ENCODE measurements around the gene DPH3. TPM values are rescaled to one million over a fixed set of nuclear protein-coding genes. Genes with fewer than 3 reads are reported as not detected.

DPH3 gene
- polyA plus RNA-seq, 1 experiment: 11.4 TPM

DNA sequence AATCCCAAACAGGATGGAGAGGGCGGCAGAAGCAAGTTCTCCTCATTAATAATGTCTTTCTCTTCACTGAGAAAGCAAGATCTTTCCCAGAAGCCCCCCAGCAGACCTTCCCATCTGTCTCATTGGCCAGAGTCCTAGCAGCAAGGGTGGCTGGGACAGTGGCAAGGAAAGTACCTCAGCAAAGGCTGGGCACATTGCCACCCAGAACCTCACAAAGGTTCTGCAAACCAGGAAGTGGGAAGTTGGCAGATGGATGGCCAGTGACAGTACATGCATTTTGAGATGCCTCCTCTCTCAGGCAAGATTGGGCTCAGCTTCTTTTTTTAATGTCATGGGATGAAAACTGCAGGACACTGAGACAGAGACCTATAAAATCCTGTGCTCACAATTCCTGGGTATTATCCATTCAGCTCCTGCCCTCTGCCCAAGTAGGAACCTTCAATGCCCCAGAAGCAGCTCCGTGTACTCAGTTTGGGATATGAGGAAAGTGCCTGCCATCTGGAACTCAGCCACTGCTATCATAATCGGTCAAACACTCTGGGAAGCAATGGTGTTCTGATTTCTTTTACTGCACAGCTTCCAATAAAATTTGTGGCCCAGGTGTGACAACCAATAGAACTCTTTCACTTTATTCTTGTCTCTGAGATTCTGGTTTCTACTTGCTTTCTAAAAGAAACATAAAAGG is 25.5 kb downstream of the DPH3 start:
- TF ChIP-seq, protein P1, sequence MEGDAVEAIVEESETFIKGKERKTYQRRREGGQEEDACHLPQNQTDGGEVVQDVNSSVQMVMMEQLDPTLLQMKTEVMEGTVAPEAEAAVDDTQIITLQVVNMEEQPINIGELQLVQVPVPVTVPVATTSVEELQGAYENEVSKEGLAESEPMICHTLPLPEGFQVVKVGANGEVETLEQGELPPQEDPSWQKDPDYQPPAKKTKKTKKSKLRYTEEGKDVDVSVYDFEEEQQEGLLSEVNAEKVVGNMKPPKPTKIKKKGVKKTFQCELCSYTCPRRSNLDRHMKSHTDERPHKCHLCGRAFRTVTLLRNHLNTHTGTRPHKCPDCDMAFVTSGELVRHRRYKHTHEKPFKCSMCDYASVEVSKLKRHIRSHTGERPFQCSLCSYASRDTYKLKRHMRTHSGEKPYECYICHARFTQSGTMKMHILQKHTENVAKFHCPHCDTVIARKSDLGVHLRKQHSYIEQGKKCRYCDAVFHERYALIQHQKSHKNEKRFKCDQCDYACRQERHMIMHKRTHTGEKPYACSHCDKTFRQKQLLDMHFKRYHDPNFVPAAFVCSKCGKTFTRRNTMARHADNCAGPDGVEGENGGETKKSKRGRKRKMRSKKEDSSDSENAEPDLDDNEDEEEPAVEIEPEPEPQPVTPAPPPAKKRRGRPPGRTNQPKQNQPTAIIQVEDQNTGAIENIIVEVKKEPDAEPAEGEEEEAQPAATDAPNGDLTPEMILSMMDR (IDR thresholded peaks at IDR 0.05; ENCODE audit: insufficient read depth, low read depth, low read length): no peak
- no peak for DNase-seq (ENCODE audit: low read depth)
- CTCF ChIA-PET: interaction anchor here (1.3 kb wide), 1 partner anchor 190 kb away, joined by 3 read pairs; no protein-coding TSS in a partner anchor
- H3K27me3 ChIP-seq (ENCODE audit: control insufficient read depth, insufficient read depth, low read length): 0 out of 2 replicates have a peak, but pooled peaks cover 2% of the 10 kb centered on the region
- POLR2A ChIA-PET: no interaction called here
- no peaks in the 10 kb centered on the region for H3K36me3 ChIP-seq (ENCODE audit: control insufficient read depth, insufficient read depth, low read length)
- H3K4me3 ChIP-seq (ENCODE audit: low read depth, low read length): no peak overlapping the region

DNA sequence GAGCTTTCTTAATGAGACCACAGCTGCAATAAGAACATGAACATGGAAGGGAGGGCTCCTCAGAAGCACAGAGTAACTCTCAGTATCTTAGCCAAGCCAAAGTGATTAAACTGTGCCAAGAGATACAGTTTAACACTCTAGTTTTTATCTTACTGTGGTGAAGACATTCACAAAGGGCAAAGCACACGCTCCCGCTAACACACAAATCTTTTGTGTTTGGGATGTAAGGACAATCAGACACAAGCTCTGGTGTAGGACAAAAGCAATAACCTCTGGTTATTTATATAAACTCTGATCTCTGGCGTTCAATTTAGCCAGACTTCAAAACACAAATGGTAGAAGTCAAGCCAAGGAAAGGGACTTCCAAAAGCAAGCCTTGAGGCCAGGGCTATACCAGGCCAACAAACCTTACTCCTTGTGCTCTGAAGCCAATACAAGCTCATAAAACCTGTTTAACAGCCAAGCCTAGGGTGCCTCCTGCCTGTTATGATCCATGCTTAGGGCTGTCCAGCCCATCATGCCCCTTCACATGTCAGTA is 27.8 kb downstream of the DPH3 start:
- ChIA-PET POLR2A (no interaction called here), CTCF (interaction anchor here (2.1 kb wide), 1 partner anchor 10 kb away, joined by 5 read pairs; no protein-coding TSS in a partner anchor)
- Histone ChIP-seq H3K27me3 (ENCODE audit: control insufficient read depth, insufficient read depth, low read length) (0 out of 2 replicates have a peak, but pooled peaks cover 2% of the 10 kb centered on the region), H3K36me3 (ENCODE audit: control insufficient read depth, insufficient read depth, low read length) (no peaks in the 10 kb centered on the region), H3K4me3 (ENCODE audit: low read depth, low read length) (no peak overlapping the region)
- no peak for DNase-seq (ENCODE audit: low read depth)
- TF ChIP-seq, protein P1 (IDR thresholded peaks at IDR 0.05; ENCODE audit: insufficient read depth, low read depth, low read length): no peak

DNA sequence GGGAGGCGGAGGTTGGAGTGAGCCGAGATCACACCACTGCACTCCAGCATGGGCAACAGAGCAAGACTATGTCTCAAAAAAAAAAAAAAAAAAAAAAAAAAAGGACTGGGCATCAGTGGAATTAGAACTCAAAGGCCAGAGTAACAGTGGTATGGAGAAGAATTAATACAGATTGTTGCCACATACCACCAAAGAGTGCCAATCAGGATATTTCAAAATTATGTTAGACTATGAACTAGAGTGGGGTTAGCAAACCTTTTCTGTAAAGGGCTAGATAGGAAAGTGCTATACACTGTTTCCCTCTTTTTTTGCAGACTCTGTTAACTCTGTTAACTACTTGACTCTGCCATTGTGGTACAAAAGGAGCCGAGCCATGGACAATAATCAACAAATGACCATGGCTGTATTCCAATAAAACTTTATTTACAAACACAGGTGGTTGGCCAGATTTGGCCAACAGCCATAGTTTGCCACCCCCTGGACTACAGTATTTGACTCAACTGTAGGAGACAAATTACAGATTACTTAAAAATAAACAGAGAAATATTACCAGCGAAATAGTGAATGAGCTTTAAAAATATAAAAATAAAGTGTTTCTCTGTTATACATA is 28.6 kb downstream of the DPH3 start:
- TF ChIP-seq, protein P1 (IDR thresholded peaks at IDR 0.05; ENCODE audit: insufficient read depth, low read depth, low read length): no peak
- CTCF ChIA-PET: interaction anchor here (2.1 kb wide), 1 partner anchor 11 kb away, joined by 5 read pairs; no protein-coding TSS in a partner anchor
- Histone ChIP-seq H3K4me3 (ENCODE audit: low read depth, low read length) (no peak overlapping the region), H3K27me3 (ENCODE audit: control insufficient read depth, insufficient read depth, low read length) (0 out of 2 replicates have a peak, but pooled peaks cover 2% of the 10 kb centered on the region), H3K36me3 (ENCODE audit: control insufficient read depth, insufficient read depth, low read length) (no peaks in the 10 kb centered on the region)
- DNase-seq (ENCODE audit: low read depth): no peak
- POLR2A ChIA-PET: no interaction called here

DNA sequence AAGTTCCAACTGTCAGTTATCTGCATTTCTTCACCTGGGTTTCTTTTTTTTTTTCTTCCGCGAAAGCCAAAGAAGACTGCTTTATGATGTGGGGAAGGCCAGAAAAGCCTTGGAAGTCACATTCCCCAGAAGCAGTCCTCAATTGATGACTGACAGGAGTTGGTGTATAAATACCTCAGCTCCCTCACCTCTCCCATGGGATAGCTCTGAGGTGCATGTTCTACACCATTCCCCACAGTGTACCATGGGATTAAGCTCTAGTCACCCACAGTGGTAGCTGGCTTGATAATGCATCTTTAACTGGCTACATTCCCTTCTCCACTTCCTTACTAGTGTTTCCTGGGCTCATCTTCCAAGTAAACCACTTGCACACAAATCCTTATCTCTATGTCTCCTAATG is 30.5 kb downstream of the DPH3 start:
- H3K27me3 ChIP-seq (ENCODE audit: control insufficient read depth, insufficient read depth, low read length): 0 out of 2 replicates have a peak, but pooled peaks cover 2% of the 10 kb centered on the region
- TF ChIP-seq, protein P1 (IDR thresholded peaks at IDR 0.05; ENCODE audit: insufficient read depth, low read depth, low read length): no peak
- POLR2A ChIA-PET: no interaction called here
- H3K4me3 ChIP-seq (ENCODE audit: low read depth, low read length): no peak overlapping the region
- CTCF ChIA-PET: interaction anchor here (1.3 kb wide), 1 partner anchor 24 kb away, joined by 3 read pairs; no protein-coding TSS in a partner anchor
- H3K36me3 ChIP-seq (ENCODE audit: control insufficient read depth, insufficient read depth, low read length): no peaks in the 10 kb centered on the region
- DNase-seq (ENCODE audit: low read depth): no peak

DNA sequence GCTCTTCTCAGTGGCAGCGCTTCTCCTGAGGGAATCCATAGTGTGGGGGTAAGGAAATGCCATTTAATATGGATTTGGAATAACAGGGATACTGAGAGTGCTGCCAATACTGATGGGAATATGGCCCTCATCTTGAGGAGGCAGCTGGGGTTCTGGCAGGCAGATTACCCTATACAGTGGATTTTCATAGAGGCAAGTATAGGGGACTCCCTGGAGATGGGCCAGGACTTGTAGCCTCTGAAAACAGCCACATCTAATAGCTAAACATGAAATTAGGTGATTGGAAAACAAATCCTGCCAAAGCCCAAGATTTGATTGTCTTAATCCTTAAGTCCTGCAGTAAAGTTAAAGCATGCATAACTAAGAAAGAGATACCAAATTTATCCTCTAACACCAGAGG is 30.9 kb downstream of the DPH3 start:
- TF ChIP-seq, protein P1 (IDR thresholded peaks at IDR 0.05; ENCODE audit: insufficient read depth, low read depth, low read length): no peak
- ChIA-PET CTCF (interaction anchor here (1.3 kb wide), 1 partner anchor 23 kb away, joined by 3 read pairs; no protein-coding TSS in a partner anchor), POLR2A (no interaction called here)

More for the DNA sequence above, 30.9 kb downstream of the DPH3 start:
- Histone ChIP-seq H3K36me3 (ENCODE audit: control insufficient read depth, insufficient read depth, low read length) (no peaks in the 10 kb centered on the region), H3K27me3 (ENCODE audit: control insufficient read depth, insufficient read depth, low read length) (peaks cover 2% of the 10 kb centered on the region; the same call in 1 of the 2 replicates), H3K4me3 (ENCODE audit: low read depth, low read length) (no peak overlapping the region)
- no peak for DNase-seq (ENCODE audit: low read depth)
